ENCODE data around the gene PEAK1. TPM values are rescaled to one million over a fixed set of nuclear protein-coding genes. Genes with fewer than 3 reads are reported as not detected.
"Not testable (repeated sequence)": the region's sequence is repeated elsewhere in the genome, so short reads cannot be mapped to it uniquely, and the experiment has no call there.

The PEAK1 gene
- total RNA-seq, 6 experiments from 2014 or later = 85.6 to 110 (median 95.8) TPM

DNA sequence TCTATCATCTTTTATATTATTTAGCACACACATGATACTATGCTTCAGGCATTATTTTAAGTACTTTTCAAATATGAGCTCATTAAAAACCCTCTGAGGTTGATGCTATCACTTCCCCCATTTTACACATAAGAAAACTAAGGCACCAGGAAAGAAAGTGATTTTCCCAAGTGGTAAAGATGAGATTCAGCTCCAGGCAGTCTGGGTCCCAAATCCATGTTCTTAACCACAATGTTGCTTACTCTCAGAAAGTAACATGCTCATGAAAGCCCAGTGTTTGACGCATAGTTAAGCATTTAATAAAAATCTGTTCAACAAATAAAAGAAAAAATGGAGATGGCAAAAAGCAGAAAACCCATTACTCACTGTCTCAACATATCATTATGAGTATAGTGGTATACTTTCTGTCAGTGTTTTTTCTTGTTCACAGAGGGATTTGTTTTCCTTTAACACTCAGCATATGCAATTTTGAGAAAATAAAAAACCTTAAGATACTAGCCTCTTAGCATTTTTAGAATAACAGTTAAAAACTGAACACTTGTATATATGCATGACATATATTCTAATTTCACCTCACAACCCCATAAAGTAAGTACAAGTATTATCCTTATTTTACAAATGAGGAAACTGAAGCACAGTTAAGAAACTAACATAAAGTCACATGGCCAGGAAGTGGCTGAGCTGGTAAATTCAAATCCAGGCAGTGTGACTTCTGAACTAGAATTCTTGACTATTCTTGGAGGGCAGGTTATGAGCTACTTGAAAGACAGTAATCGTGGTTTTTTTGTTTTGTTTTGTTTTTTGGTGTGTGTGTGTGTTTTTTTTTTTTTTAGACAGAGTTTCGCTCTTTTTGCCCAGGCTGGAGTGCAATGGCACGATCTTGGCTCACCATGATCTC lies 10.4 kb downstream of the PEAK1 start:
- H3K27ac Mint-ChIP-seq = peak overlapping the region; percentile 50
- H3K4me1 Mint-ChIP-seq (ENCODE audit: low read depth) = peaks cover 68% of the 10 kb centered on the region
- peaks cover 19% of the 10 kb centered on the region for H3K36me3 Mint-ChIP-seq (ENCODE audit: low read depth)
- H3K4me3 Mint-ChIP-seq = no peak overlapping the region
- DNase-seq = no peak
- H3K9me3 Mint-ChIP-seq = peaks cover 8% of the 10 kb centered on the region; the same call in 1 of the 2 replicates
- no peak for TF ChIP-seq CTCF (IDR thresholded peaks at IDR 0.05)
- H3K27me3 Mint-ChIP-seq (ENCODE audit: insufficient read depth) = no peaks in the 10 kb centered on the region; the same call in 1 of the 2 replicates

DNA sequence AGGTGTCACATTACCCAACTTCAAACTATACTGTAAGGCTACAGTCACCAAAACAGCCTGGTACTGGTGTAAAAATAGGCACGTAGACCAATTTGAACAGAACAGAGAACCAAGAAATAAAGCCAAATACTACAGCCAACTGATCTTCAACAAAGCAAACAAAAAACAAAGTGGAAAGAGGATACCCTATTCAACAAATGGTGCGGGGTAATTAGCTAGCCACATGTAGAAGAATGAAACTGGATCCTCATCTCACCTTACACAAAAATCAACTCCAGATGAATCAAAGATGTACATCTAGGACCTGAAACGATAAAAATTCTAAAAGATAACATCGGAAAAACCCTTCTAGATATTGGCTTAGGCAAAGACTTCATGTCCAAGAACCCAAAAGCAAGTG lies 13.1 kb downstream of the PEAK1 start:
- H3K27me3 Mint-ChIP-seq (ENCODE audit: insufficient read depth) = no peaks in the 10 kb centered on the region; the same call in 1 of the 2 replicates
- peaks cover 75% of the 10 kb centered on the region for H3K4me1 Mint-ChIP-seq (ENCODE audit: low read depth)
- DNase-seq = no peak
- no peak overlapping the region for H3K4me3 Mint-ChIP-seq
- TF ChIP-seq CTCF (IDR thresholded peaks at IDR 0.05) = no peak
- H3K9me3 Mint-ChIP-seq = peaks cover 8% of the 10 kb centered on the region; the same call in 1 of the 2 replicates
- peaks cover 19% of the 10 kb centered on the region for H3K36me3 Mint-ChIP-seq (ENCODE audit: low read depth)
- no peak overlapping the region for H3K27ac Mint-ChIP-seq

DNA sequence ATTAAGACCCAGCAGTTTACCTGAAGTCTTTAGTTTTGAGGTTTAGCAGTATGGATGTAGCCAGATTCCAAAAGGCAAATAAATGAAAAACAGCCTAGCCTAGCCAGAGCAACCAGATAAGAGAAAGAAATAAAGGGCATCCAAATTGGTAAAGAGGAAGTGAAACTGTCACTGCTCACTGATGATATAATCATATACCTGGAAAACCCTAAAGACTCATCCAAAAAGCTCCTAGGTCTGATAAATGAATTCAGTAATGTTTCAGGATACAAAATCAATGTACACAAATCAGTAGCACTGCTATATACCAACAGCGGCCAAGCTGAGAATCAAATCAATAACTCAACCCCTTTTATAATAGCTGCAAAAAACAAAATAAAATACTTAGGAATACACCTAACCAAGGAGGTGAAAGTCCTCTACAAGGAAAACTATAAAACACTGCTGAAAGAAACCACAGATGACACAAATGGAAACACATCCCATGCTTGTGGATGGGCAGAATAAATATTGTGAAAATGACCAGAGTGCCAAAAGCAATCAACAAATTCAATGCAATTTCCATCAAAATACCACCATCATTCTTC lies 13.6 kb downstream of the PEAK1 start:
- not testable (repeated sequence) for H3K9me3 Mint-ChIP-seq; H3K27ac Mint-ChIP-seq; H3K4me3 Mint-ChIP-seq; H3K27me3 Mint-ChIP-seq (ENCODE audit: insufficient read depth); DNase-seq
- Mint-ChIP-seq H3K4me1 (ENCODE audit: low read depth) (peaks cover 80% of the 10 kb centered on the region), H3K36me3 (ENCODE audit: low read depth) (peaks cover 19% of the 10 kb centered on the region)

GRCh38 chr15:77402740-77403379 lies 17.0 kb downstream of the PEAK1 start:
- peak overlapping the region; percentile 77 for H3K4me3 Mint-ChIP-seq
- H3K4me1 Mint-ChIP-seq (ENCODE audit: low read depth) = peaks cover 59% of the 10 kb centered on the region
- H3K27ac Mint-ChIP-seq = peak overlapping the region; percentile 78
- peak; percentile 50 for DNase-seq
- peaks cover 34% of the 10 kb centered on the region for H3K9me3 Mint-ChIP-seq
- H3K36me3 Mint-ChIP-seq (ENCODE audit: low read depth) = peaks cover 41% of the 10 kb centered on the region
- TF ChIP-seq CTCF (IDR thresholded peaks at IDR 0.05) = no peak
- H3K27me3 Mint-ChIP-seq (ENCODE audit: insufficient read depth) = no peaks in the 10 kb centered on the region; the same call in 1 of the 2 replicates

DNA sequence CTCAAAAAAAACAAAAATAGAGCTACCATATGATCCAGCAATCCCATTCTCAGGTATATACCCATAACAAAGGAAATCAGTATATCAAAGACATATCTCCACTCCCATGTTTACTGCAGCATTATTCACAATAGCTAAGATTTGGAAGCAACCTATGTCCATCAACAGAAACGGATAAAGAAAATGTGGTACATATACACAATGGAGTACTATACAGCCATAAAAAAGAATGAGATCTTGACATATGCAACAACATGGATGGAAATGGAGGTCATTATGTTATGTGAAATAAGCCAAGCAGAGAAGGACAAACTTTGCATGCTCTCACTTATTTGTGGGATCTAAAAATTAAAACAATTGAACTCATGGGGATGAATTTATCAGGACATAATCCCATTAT lies 19.6 kb downstream of the PEAK1 start:
- Mint-ChIP-seq H3K9me3 (peaks cover 38% of the 10 kb centered on the region), H3K36me3 (ENCODE audit: low read depth) (peaks cover 50% of the 10 kb centered on the region), H3K27me3 (ENCODE audit: insufficient read depth) (no peaks in the 10 kb centered on the region; the same call in 1 of the 2 replicates), H3K4me1 (ENCODE audit: low read depth) (peaks cover 42% of the 10 kb centered on the region), H3K4me3 (no peak overlapping the region), H3K27ac (no peak overlapping the region)
- no peak for TF ChIP-seq CTCF (IDR thresholded peaks at IDR 0.05)
- no peak for DNase-seq
